Measurements from ENCODE around the gene ATRN.
"Not testable (repeated sequence)": the region's sequence is repeated elsewhere in the genome, so short reads cannot be mapped to it uniquely, and the experiment has no call there.

The ATRN gene

DNA sequence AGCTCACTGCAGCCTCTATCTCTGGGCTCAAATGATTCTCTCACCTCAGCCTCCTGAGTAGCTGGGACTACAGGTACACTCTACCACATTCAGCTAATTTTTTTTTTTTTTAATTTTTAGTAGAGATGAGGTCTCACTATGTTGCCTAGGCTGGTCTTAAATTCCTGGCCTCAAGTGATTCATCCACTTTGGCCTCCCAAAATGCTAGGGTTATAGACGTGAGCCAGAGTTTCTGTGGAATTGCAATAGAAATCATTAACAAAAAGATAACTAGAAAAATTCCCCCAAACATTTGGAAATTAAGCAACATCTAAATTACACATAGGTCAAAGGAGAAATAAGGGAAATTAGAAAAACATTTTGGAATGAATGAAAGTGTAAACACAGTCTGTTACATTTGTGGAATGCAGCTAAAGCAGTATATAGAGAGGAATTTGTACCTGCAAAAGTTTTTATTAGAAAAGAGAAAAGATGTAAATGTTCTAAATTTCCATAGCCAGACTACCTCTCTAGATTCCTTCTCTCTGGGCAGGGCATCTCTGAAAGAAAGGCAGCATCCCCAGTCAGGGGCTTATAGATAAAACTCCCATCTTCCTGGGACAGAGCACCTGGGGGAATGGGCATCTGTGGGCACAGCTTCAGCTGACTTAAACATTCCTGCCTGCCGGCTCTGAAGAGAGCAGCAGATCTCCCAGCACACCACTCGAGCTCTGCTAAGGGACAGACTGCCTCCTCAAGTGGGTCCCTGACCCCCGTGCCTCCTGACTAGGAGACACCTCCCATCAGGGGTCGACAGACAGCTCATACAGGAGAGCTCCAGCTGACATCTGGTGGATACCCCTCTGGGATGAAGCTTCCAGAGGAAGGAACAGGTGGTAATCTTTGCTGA, 51.3 kb downstream of the ATRN start:
- no peak for DNase-seq

GRCh38 chr20:3524696-3525095, 53.9 kb downstream of the ATRN start:
- not testable (repeated sequence) for DNase-seq

DNA sequence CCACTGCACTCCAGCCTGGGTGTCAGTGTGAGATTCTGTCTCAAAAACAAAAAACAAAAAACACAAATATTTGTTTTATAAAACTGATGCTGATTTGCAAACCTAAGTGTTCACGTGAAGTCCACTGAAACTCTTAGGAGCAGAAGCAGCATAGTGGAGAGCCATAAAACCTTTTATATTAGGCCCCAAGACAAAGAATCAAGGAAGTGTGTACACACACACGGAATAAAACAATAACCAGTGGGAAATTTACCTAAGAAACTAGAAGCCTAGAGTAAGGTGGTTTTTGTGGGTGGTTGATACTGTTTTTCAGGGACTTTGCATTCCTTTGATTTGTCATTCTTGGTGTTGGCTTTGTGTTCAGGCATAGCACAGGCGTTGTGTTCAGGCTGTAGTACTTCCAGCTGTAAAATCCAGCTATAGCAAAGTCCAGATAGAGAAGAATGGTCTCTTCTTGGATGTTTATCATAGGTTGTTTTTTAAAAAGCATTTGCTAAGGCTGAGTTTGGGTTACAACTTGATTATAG, 61.3 kb downstream of the ATRN start:
- no peak for DNase-seq

DNA sequence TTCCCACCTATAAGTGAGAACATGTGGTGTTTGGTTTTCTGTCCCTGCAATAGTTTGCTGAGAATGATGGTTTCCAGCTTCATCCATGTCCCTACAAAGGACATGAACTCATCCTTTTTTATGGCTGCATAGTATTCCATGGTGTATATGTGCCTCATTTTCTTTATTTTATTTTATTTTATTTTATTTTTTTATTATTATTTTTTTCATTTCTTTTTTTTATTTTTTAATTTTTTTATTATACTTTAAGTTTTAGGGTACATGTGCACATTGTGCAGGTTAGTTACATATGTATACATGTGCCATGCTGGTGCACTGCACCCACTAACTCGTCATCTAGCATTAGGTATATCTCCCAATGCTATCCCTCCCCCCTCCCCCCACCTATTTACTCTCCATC, 66.9 kb downstream of the ATRN start:
- not testable (repeated sequence) for DNase-seq

DNA sequence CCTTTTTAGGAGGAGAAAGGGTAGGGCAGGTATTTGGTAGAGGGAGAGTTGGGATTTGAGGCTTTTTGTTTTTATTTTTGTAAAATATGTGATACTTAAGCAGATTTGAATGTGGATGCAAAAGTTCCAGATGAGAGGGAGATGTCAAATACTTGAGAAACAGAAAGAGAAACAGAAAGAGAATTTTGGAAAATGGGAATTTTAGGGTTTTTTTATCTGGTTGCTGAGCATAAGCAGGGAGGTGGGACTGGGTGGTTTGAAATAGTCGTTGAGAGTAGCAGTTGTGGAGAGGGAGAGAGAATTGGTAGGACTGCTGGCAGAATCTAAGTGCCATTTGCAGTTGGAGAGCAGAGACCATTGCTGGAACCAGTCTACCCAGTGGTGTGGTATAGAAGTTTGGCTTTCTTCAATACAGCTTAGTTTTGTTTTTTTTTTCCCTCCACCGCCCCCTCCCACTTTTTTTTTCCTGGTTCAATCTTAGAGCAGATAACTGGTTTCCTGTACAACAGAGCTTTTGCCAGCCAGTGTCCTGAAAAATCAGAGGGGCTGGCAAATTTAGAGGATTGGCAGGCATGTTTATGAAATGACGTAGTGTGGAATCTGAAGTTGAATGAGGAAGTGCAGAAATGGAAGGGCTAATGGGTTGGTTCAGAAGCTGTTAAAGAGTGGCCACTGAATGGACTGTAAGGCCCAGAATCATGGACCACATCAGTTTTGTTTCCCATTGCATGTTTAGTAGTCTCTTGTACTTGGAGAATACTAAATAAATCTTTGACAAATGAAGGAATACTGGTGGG, 68.7 kb downstream of the ATRN start:
- no peak for DNase-seq

- DNase-seq: no peak
Observed at GRCh38 chr20:3541887-3542721, 71.3 kb downstream of the ATRN start.

GRCh38 chr20:3543901-3544507, 73.2 kb downstream of the ATRN start:
- DNase-seq: no peak

GRCh38 chr20:3545401-3545925, 74.6 kb downstream of the ATRN start:
- DNase-seq: no peak

DNA sequence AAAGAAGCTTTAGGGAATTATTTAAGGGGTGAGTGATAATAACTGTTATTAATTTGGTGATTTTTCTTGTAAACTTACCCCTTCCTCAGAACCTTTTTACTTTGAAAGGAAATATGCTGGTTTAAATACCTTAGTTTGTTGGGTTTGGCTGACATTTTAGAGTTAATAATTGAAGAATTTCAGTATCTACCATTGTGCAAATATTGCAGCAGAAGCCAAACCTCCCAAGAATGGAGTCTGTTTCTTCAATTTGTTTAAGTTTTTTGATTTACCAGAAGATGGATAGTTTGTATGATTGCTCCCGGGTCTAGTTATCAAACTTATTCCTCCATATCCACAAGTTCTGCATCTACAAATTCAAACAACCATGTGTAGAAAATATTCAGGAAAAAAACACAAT, 77.1 kb downstream of the ATRN start:
- no peak for DNase-seq

GRCh38 chr20:3550837-3551236, 80.0 kb downstream of the ATRN start:
- DNase-seq: no peak

GRCh38 chr20:3551681-3552434, 81.0 kb downstream of the ATRN start:
- DNase-seq: no peak

DNA sequence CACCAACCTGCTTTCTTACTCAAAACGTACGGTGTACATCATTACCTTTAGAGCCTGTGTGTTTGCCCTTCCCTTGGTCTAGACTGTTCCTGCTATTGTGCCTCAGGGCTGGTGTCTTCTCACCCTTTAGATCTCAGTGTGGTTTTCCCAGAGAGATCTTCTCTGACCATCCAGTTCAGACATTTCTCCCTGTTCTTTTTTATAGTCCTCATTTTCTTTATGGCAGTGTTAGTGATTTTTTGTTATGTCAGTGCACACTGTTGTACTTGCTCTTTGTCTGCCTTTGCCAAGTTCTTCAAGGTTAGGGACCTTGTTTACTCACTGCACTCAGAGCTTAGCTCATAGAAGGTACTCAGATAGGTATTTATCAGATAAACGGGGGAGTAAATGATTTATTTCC, 82.8 kb downstream of the ATRN start:
- no peak for DNase-seq

GRCh38 chr20:3557237-3557785, 86.5 kb downstream of the ATRN start:
- DNase-seq: no peak

- DNase-seq: no peak
Observed at GRCh38 chr20:3559231-3559630, 88.4 kb downstream of the ATRN start.

GRCh38 chr20:3559637-3560036, 88.8 kb downstream of the ATRN start:
- no peak for DNase-seq

DNA sequence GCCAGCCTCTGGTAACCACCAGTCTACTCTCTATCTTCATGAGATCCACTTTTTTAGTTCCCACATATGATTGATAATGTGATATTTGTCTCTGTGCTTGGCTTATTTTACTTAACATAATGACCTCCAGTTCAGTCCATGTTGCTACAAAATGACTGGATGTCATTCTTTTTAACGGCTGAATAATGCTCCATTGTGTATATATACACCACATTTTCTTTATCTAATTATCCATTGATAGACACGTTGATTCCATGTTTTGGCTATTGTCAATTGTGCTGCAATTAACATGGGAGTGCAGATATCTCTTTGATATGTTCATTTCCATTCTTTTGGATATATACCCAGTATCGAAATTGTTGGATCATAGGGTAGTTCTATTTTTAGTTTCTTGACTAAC, 89.3 kb downstream of the ATRN start:
- DNase-seq: no peak

DNA sequence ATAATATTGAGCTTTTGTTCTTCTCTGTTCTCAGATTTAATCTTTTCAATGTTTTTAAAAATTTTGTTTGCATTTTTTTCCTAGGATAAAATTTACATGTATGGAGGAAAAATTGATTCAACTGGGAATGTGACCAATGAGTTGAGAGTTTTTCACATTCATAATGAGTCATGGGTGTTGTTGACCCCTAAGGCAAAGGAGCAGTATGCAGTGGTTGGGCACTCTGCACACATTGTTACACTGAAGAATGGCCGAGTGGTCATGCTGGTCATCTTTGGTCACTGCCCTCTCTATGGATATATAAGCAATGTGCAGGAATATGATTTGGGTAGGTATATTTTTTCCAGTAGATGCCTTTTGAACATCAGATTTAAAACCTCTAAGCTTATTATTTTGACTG, 89.8 kb downstream of the ATRN start:
- no peak for DNase-seq

DNA sequence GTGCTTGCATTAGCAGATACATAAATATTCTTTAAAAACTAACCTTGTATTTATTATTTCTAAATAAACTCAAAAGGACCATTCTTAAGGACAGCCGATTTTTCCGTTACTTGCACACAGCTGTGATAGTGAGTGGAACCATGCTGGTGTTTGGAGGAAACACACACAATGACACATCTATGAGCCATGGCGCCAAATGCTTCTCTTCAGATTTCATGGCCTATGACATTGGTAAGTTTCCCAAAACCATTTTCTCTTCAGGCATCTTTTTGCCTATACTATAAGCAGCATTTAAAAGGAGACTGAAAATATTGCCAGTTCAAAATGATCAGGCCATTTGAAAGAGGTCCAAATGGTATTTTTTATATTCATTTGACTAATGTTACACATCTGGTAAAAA, 92.3 kb downstream of the ATRN start:
- DNase-seq: no peak

DNA sequence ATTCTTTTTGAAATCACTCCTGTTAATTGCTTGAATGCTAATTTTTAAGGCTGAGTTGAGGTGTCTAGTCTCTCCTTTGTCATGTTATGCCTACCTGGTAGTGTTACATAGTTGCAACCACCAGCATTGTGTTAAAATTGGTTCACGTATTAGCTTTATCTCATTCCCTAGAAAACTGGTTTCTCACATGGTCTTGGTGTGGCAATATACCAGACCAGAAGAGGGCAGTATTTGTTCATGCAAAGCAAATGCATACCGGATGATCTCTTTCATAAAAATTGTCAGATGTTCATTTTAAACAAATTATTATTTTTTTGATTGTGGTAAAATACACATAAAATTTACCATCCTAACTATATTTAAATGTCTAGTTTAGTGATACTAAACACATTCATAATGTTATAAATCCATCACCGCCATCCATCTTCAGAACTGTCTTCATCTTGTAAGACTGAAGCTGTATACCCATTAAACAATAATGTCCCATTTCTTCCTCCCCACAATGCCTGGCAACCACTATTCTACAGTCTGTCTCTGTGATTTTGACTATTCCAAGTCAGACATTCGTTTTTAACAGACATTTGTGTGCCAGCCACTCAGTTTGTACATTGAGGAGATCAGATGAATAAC, 92.8 kb downstream of the ATRN start:
- DNase-seq: peak; percentile 6

DNA sequence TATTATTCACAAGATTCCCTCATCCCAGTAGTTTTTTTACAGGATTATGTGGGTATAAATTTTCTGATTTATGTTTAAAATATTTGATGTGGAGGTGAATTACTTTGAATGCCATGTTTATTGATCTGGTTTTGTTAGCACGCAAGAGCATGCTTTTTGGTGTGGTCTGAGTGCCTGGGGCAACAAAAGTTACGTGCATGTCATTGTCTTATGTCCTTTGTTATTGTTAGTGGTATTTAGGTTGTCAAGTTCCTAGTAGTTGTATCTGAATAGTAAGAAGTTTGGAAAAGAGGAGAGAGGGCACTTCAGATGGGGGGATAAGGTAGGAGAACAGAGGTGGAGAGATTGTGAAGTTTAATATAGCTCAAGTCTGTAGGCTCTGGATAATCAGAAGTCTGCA, 95.0 kb downstream of the ATRN start:
- no peak for DNase-seq

DNA sequence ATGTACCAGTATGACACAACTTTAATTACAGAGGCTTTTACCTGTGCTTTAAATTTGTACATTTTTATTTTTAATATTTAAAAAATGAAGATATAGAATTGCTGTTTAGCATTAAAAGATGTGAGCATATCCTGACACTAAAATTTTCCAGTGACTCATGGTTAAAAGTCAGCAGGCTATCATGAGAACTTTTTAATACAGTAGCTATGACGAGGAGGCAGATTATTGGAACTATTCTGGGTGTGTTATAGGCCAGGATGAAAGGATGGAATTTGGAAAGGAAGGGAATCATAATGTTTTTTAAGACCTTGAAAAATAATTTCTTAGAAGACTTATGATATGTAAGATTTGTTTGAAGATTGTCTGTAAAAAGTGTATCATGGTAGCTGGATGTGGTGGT, 101.3 kb downstream of the ATRN start:
- DNase-seq: no peak
